Lung (tissue), 12 donors: ENCODE data around the gene DRC7. TPM values are rescaled to one million over a fixed set of nuclear protein-coding genes. Genes with fewer than 3 reads are reported as not detected.

ENCODE experiments used
- ATAC-seq: fragments of 200-7000 bp; cut with Tn5 transposase; one replicate; pipeline ENCODE4 v1.9.1; 2020; ENCODE audit warnings: moderate number of reproducible peaks; ENCODE audit not compliant: insufficient read depth, low FRiP score
- DNase-seq, 3 donors: peaks; one replicate each; pipeline ENCODE4 v3.0.0-alpha.2; 2013 to 2017
- H3K27ac ChIP-seq, 2 donors: one replicate each; pipeline ENCODE4 v1.5.1; 2013; ENCODE audit warnings: mild to moderate bottlenecking in 2 of 2, moderate library complexity in 2 of 2, control low read depth in 1 of 2, inconsistent platforms in 1 of 2, low read depth in 1 of 2, low read length in 1 of 2
- H3K27me3 ChIP-seq, 3 donors: one replicate each; pipeline ENCODE4 v1.5.1; 2013; ENCODE audit warnings: low read length in 2 of 3; ENCODE audit not compliant: control insufficient read depth in 3 of 3, insufficient read depth in 3 of 3
- H3K36me3 ChIP-seq, 4 donors: one replicate each; pipeline ENCODE4 v1.5.1; 2013; ENCODE audit warnings: low read length in 4 of 4, mild to moderate bottlenecking in 1 of 4, moderate library complexity in 1 of 4; ENCODE audit not compliant: control insufficient read depth in 4 of 4, insufficient read depth in 4 of 4
- H3K4me1 ChIP-seq, 5 donors: one replicate each; pipeline ENCODE4 v1.5.1; 2013; ENCODE audit warnings: low read length in 5 of 5, mild to moderate bottlenecking in 2 of 5, moderate library complexity in 1 of 5; ENCODE audit not compliant: control insufficient read depth in 5 of 5, insufficient read depth in 5 of 5
- H3K4me3 ChIP-seq: one replicate; pipeline ENCODE4 v1.5.1; 2013; ENCODE audit warnings: mild to moderate bottlenecking, control low read depth, moderate library complexity
- H3K9ac ChIP-seq, 2 donors: one replicate each; pipeline ENCODE4 v1.5.1; 2013; ENCODE audit warnings: low read length in 2 of 2, control low read depth in 1 of 2; ENCODE audit not compliant: insufficient read depth in 1 of 2
- H3K9me3 ChIP-seq, 4 donors: one replicate each; pipeline ENCODE4 v1.5.1; 2013; ENCODE audit warnings: low read length in 3 of 4, mild to moderate bottlenecking in 1 of 4, moderate library complexity in 1 of 4; ENCODE audit not compliant: control insufficient read depth in 4 of 4, insufficient read depth in 3 of 4
- WGBS, 2 donors: extraction: QIAGEN DNeasy Blood & Tissue Kit; methylation state at CpG; one replicate each; pipeline ENCODE4 v1.1.7; 2013; 5-methylcytosine and 5-hydroxymethylcytosine counted together
- polyA plus RNA-seq, 2 donors: library from polyadenylated mRNA; stranded (reverse); fragments of 200-250 nt; gene quantifications; one replicate each; pipeline ENCODE4 v1.2.1, GENCODE V29; 2013
- total RNA-seq, 2 donors: library from RNA; depleted of rRNA in 1 of 2; stranded (reverse); fragments of >200 nt in 1 of 2; gene quantifications; one replicate each; pipeline ENCODE4 v1.2.1, GENCODE V29; 2014 to 2021
- TF ChIP-seq, protein P1 (sequence below): IDR thresholded peaks from 2 replicates; pipeline ENCODE4 v1.5.1; 2012; ENCODE audit warnings: mild to moderate bottlenecking; ENCODE audit errors: control extremely low read depth, extremely low read depth
- donor health status: control.
- donor health status: control.
- donor health status: Bipolar disorder and iron deficiency.
- donor health status: healthy.
- donor health status: DM: yes; HTN: yes; CAD: no.

DRC7 gene
- total and polyA plus RNA-seq, 4 donors = 2.5 to 10.9 (median 6.4) TPM

DNA sequence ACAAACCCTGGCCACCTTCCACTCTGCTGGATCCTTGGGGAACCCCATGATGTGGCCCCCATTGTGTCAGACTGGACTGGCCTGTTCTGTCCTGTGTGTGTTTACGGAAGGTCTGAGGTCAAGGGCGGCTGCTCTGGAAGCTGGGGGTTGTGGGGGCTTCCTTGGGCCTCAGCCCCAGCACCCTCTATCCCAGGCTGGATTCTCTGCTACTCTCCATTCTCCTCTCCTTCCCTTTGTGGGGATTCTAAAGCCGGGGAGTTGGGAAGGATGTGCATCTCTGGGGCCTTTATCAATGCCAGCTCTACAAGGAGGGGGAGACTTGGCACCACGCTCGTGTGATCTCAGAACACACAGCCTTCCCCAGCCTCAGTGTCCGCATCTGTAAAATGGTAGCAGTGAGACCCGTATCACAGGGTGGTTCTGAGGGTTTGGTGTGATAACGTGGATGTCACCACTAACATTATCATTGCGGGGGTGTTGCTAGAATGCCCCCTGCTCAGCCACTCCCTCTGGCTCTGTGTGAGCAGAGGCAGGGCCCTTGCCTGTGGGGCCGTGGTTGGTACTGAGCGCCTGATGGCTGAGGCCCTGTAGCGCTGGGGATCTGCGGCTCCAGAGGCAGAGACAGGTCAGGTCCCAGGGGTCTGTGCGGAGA, 48.1 kb upstream of the DRC7 start:
- peak overlapping the region; percentile 70 to 86 for H3K27ac ChIP-seq
- no peak for ATAC-seq
- H3K9ac ChIP-seq = no peak overlapping the region
- H3K27me3 ChIP-seq = no peaks in the 10 kb centered on the region
- TF ChIP-seq, protein P1, sequence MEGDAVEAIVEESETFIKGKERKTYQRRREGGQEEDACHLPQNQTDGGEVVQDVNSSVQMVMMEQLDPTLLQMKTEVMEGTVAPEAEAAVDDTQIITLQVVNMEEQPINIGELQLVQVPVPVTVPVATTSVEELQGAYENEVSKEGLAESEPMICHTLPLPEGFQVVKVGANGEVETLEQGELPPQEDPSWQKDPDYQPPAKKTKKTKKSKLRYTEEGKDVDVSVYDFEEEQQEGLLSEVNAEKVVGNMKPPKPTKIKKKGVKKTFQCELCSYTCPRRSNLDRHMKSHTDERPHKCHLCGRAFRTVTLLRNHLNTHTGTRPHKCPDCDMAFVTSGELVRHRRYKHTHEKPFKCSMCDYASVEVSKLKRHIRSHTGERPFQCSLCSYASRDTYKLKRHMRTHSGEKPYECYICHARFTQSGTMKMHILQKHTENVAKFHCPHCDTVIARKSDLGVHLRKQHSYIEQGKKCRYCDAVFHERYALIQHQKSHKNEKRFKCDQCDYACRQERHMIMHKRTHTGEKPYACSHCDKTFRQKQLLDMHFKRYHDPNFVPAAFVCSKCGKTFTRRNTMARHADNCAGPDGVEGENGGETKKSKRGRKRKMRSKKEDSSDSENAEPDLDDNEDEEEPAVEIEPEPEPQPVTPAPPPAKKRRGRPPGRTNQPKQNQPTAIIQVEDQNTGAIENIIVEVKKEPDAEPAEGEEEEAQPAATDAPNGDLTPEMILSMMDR = no peak
- peaks cover 0 to 11% (median 0%) of the 10 kb centered on the region in 4 donors for H3K36me3 ChIP-seq
- peaks cover 0 to 33% (median 0%) of the 10 kb centered on the region in 5 donors for H3K4me1 ChIP-seq
- no peak overlapping the region for H3K4me3 ChIP-seq
- peak in 1 of 3 donors; percentile 31 for DNase-seq
- H3K9me3 ChIP-seq = peaks cover 0 to 2% (median 0%) of the 10 kb centered on the region in 4 donors
- 66 to 68% methylated on average over 13 to 14 of the region's 14 CpGs for WGBS, 2 donors

GRCh38 chr16:57647136-57647875, 47.3 kb upstream of the DRC7 start:
- Histone ChIP-seq H3K9me3 (peaks cover 0 to 2% (median 0%) of the 10 kb centered on the region in 4 donors), H3K27ac (peak overlapping the region; percentile 37 to 86), H3K36me3 (peaks cover 0 to 14% (median 0%) of the 10 kb centered on the region in 4 donors), H3K4me1 (peaks cover 0 to 30% (median 0%) of the 10 kb centered on the region in 5 donors), H3K9ac (no peak overlapping the region), H3K27me3 (no peaks in the 10 kb centered on the region), H3K4me3 (no peak overlapping the region)
- 52 to 60% methylated on average over 10 of the region's 10 CpGs for WGBS, 2 donors
- TF ChIP-seq, protein P1 = no peak
- no peak for DNase-seq
- ATAC-seq = no peak

GRCh38 chr16:57648125-57648524, 46.5 kb upstream of the DRC7 start:
- Histone ChIP-seq H3K9me3 (peaks cover 0 to 2% (median 0%) of the 10 kb centered on the region in 4 donors), H3K36me3 (peaks cover 0 to 14% (median 0%) of the 10 kb centered on the region in 4 donors), H3K27me3 (no peaks in the 10 kb centered on the region), H3K27ac (peak overlapping the region; percentile 37 to 74), H3K4me3 (no peak overlapping the region), H3K4me1 (peaks cover 0 to 27% (median 0%) of the 10 kb centered on the region in 5 donors), H3K9ac (no peak overlapping the region)
- DNase-seq (peak in 1 of 3 donors; percentile 31), ATAC-seq (no peak)
- TF ChIP-seq, protein P1 = no peak
- 49 to 62% methylated on average over 5 of the region's 5 CpGs for WGBS, 2 donors
